ENCODE data around the gene NDUFAF7.

- TF ChIP-seq CTCF (conservative IDR thresholded peaks at IDR 0.05) (no peak), ZFX (IDR thresholded peaks at IDR 0.05) (no peak)
Observed at GRCh38 chr2:37181726-37182684, 49.5 kb upstream of the NDUFAF7 start.
